Endothelial cell of umbilical vein (primary cell): ENCODE data around the gene APOO. TPM values are rescaled to one million over a fixed set of nuclear protein-coding genes. Genes with fewer than 3 reads are reported as not detected.

ENCODE experiments used
- BruUV-seq: library from RNA; stranded (reverse); fragments of 400-500 nt; replicated peaks from 2 replicates; lab custom pipeline; 2021; lab: Mats Ljungman, UMichigan
- CTCF ChIA-PET: fragments of 300-600, 350-600 bp; sonication (Branson Sonifier 250); formaldehyde crosslinking; loops from one replicate; lab custom pipeline; 2021; ENCODE audit warnings: antibody characterized with exemption, inconsistent platforms; lab: Charles Lee
- POLR2A ChIA-PET: fragments of 300-600, 350-600 bp; sonication (Branson Sonifier 250); formaldehyde crosslinking; loops from one replicate; lab custom pipeline; 2021; ENCODE audit warnings: antibody characterized with exemption, inconsistent platforms; lab: Charles Lee
- DNase-seq: peaks from one replicate; pipeline ENCODE4 v3.0.0-alpha.2; 2011; ENCODE audit warnings: low read depth, low spot score
- FAIRE-seq: peaks from 2 replicates; lab custom pipeline; 2011; peaks lifted over from hg19 to GRCh38; lab: Jason Lieb, UNC
- H2AFZ ChIP-seq: 2 replicates; pipeline ENCODE4 v1.6.0; 2012; ENCODE audit warnings: low read depth, low read length, control low read depth, inconsistent platforms
- H3K27ac ChIP-seq: 2 replicates; pipeline ENCODE4 v1.5.1; 2011; ENCODE audit warnings: low read depth, mild to moderate bottlenecking, control low read depth, low read length, moderate library complexity; ENCODE audit not compliant: insufficient read depth
- H3K27me3 ChIP-seq, 2 experiments: 2 replicates each; pipeline versions ENCODE4 v1.6.0 to v1.6.1; 2011; ENCODE audit warnings: low read length in 2 of 2, mixed read lengths in 1 of 2; ENCODE audit not compliant: control insufficient read depth in 2 of 2, insufficient read depth in 2 of 2
- H3K36me3 ChIP-seq, 2 experiments: 2 replicates in 1 of 2; 3 replicates in 1 of 2; pipeline ENCODE4 v1.5.1; 2011; ENCODE audit warnings: low read length in 2 of 2, mild to moderate bottlenecking in 1 of 2, moderate library complexity in 1 of 2; ENCODE audit not compliant: control insufficient read depth in 2 of 2, insufficient read depth in 2 of 2; ENCODE audit errors: extremely low read depth in 1 of 2
- H3K4me1 ChIP-seq: 3 replicates; pipeline ENCODE4 v1.5.1; 2011; ENCODE audit warnings: mild to moderate bottlenecking, low read length; ENCODE audit not compliant: control insufficient read depth, insufficient read depth; ENCODE audit errors: extremely low read depth
- H3K4me2 ChIP-seq: 2 replicates; pipeline ENCODE4 v1.6.1; 2011; ENCODE audit warnings: low read length, control low read depth, mixed read lengths; ENCODE audit not compliant: insufficient read depth
- H3K4me3 ChIP-seq, 3 experiments: fragments of 200-600 bp in 1 of 3; sonication (generic), shearing (Covaris generic) in 1 of 3; replicated peaks in 1 of 3; 2 replicates each; pipeline ENCODE4 v1.5.1; 2011 to 2016; ENCODE audit warnings: control low read depth in 3 of 3, low read length in 3 of 3, mild to moderate bottlenecking in 2 of 3, inconsistent platforms in 1 of 3, low read depth in 1 of 3, moderate library complexity in 1 of 3; ENCODE audit not compliant: insufficient read depth in 1 of 3
- H3K79me2 ChIP-seq: 2 replicates; pipeline ENCODE4 v1.6.0; 2012; ENCODE audit warnings: low read length, inconsistent platforms; ENCODE audit not compliant: control insufficient read depth, insufficient read depth
- H3K9ac ChIP-seq: replicated peaks from 2 replicates; pipeline ENCODE3; 2011; ENCODE audit warnings: low read length, control low read depth; ENCODE audit not compliant: insufficient read depth; ENCODE audit errors: extremely low read depth
- H3K9me1 ChIP-seq: replicated peaks from 3 replicates; pipeline ENCODE4 v1.6.0; 2011; ENCODE audit warnings: mild to moderate bottlenecking, low read length; ENCODE audit not compliant: control insufficient read depth, insufficient read depth; ENCODE audit errors: extremely low read depth
- H3K9me3 ChIP-seq: replicated peaks from 2 replicates; pipeline ENCODE4 v1.5.1; 2012; ENCODE audit warnings: low read length, inconsistent platforms; ENCODE audit not compliant: control insufficient read depth, insufficient read depth
- H4K20me1 ChIP-seq: replicated peaks from 2 replicates; pipeline ENCODE3; 2011; ENCODE audit warnings: mild to moderate bottlenecking, low read length; ENCODE audit not compliant: control insufficient read depth, insufficient read depth; ENCODE audit errors: extremely low read depth
- EZH2 ChIP-seq: IDR thresholded peaks from 2 replicates; pipeline ENCODE4 v1.6.1; 2012; ENCODE audit warnings: borderline replicate concordance, low read depth, mild to moderate bottlenecking, moderate library complexity, low read length, inconsistent platforms; ENCODE audit not compliant: severe bottlenecking
- FOS ChIP-seq: IDR thresholded peaks from 2 replicates; pipeline ENCODE4 v1.6.1; 2011; ENCODE audit warnings: mild to moderate bottlenecking, low read length, moderate library complexity, borderline replicate concordance; ENCODE audit not compliant: insufficient read depth
- GATA2 ChIP-seq: IDR thresholded peaks from 2 replicates; pipeline ENCODE4 v1.7.0; 2011; ENCODE audit warnings: low read depth, mild to moderate bottlenecking, moderate library complexity, mixed read lengths, low read length; ENCODE audit not compliant: insufficient read length, insufficient read depth
- JUN ChIP-seq: IDR thresholded peaks from 2 replicates; pipeline ENCODE4 v1.6.1; 2011; ENCODE audit warnings: borderline replicate concordance, low read depth; ENCODE audit not compliant: insufficient read length, insufficient read depth
- POLR2A ChIP-seq: IDR thresholded peaks from 2 replicates; pipeline ENCODE4 v1.6.1; 2012; ENCODE audit warnings: low read depth, mild to moderate bottlenecking, control low read depth, low read length
- POLR2AphosphoS5 ChIP-seq: IDR thresholded peaks from 2 replicates; pipeline ENCODE4 v1.6.1; 2012; ENCODE audit warnings: low read depth, mild to moderate bottlenecking, control low read depth, low read length, moderate library complexity; ENCODE audit not compliant: insufficient read depth
- dilution Hi-C: fragments of 300-500 bp; cut with MboI; formaldehyde crosslinking; loops from one replicate; pipeline ENCODE4 v1.15.0; 2019; ENCODE audit warnings: low sequenced_read_pairs; ENCODE audit not compliant: extremely low pct_ligation_motif_present
- intact Hi-C: fragments of 100-400 bp; cut with micrococcal nuclease; formaldehyde crosslinking; loops from one replicate; pipeline ENCODE4 v1.10.0; 2022
- polyA plus RNA-seq, 4 experiments: library from polyadenylated mRNA; depleted of rRNA in 3 of 4; stranded (reverse) in 3 of 4; unstranded in 1 of 4; fragments of >200 nt; gene quantifications; 2 replicates each; pipeline versions ENCODE4 v1.2.1 to v1.2.3, GENCODE V29; 2011 to 2012; ENCODE audit warnings: missing spikeins in 1 of 4
- total RNA-seq: library from RNA; stranded (reverse); gene quantifications from 2 replicates; pipeline ENCODE4 v1.2.3, GENCODE V29; 2021
- TF ChIP-seq, protein P1 (sequence below): IDR thresholded peaks from 2 replicates; pipeline ENCODE4 v1.6.1; 2011; ENCODE audit not compliant: insufficient read depth, insufficient read length

Gene APOO
- total and polyA plus RNA-seq, 2 donors (not counting 3 experiments of a cell fraction or from before 2014, with no cell fraction given) = 9.8 to 24.3 TPM

DNA sequence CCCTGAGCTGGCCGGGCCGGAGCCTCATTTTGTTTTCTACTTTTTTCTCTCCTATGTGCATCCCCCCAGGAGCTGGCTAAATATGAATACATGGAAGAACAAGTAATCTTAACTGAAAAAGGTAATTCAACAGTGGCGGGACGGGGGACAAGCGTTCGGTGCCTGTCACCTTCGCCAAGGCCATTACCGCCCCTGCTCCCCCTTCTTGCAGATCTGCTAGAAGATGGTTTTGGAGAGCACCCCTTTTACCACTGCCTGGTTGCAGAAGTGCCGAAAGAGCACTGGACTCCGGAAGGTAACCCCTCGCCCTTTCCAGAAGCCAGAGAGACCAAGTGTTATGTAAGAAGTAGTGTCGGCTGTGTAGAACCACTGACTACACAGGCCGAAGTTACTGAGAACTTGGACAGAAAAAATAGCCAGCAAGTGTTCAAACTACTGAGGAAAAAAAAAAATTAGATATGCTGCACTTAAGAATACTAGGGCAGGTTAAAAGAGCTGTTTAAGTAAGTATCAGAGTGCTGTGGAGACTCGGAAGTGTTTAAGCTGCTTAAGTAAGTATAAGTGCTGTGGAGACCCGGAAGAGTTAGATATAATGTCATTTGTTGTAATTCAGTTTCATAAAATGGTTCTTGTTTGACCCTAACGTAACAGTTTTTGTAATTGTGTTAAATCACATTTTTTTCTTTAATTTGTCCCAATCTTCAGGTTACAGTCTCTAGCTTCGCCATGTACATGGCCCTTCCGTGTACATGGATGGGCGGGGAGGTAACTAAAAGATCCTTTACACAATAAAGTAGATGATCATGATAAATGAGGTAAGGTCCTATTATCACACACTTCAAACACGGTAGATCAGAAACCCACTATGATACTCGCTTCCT is 123.9 kb downstream of the APOO start:
- ChIA-PET POLR2A (interaction anchor here (0.6 to 3.2 kb wide), 15 partner anchors 10 to 270 kb away, joined by 3 to 92 read pairs (median 8); partner anchors contain the start of genes ACOT9, EIF2S3 and PRDX4), CTCF (interaction anchor here (0.6 to 4.6 kb wide), 17 partner anchors 8 to 270 kb away, joined by 3 to 132 read pairs (median 3); partner anchors contain the start of gene EIF2S3)
- H3K9me1 ChIP-seq = no peaks in the 10 kb centered on the region
- H3K27ac ChIP-seq = peak overlapping the region; percentile 82
- H3K4me2 ChIP-seq = peak overlapping the region; percentile 92
- peaks cover 2 to 3% of the 10 kb centered on the region in 2 experiments for H3K36me3 ChIP-seq
- H3K4me3 ChIP-seq = peak overlapping the region; percentile 56 to 90 (median 67)
- H3K27me3 ChIP-seq = no peaks in the 10 kb centered on the region
- H3K9ac ChIP-seq = peak overlapping the region; percentile 93
- H2AFZ ChIP-seq = no peak overlapping the region
- H3K9me3 ChIP-seq = no peaks in the 10 kb centered on the region
- H3K79me2 ChIP-seq = peaks cover 20% of the 10 kb centered on the region
- BruUV-seq = TSS peak; percentile 55
- FAIRE-seq = no peak
- DNase-seq = peak; percentile 19
- no peak for TF ChIP-seq POLR2A
- TF ChIP-seq, protein P1, sequence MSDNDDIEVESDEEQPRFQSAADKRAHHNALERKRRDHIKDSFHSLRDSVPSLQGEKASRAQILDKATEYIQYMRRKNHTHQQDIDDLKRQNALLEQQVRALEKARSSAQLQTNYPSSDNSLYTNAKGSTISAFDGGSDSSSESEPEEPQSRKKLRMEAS = no peak
- TF ChIP-seq GATA2 = no peak
- TF ChIP-seq POLR2AphosphoS5 = no peak
- TF ChIP-seq FOS = no peak
- no peak for TF ChIP-seq JUN
- no peak for TF ChIP-seq EZH2
- dilution Hi-C loops = no loop called here
- intact Hi-C loops = loop anchor here (1.0 to 10.0 kb wide), 5 partner anchors 20 to 271 kb away; partner anchors contain the start of genes EIF2S3 and KLHL15
- H3K4me1 ChIP-seq = peaks cover 23% of the 10 kb centered on the region
- no peaks in the 10 kb centered on the region for H4K20me1 ChIP-seq

Other genes with a start within 250 kb of the APOO start
- gene PRDX4, start 240.4 kb downstream of the APOO start, total RNA-seq = 141 and 144 TPM in 2 replicates
- gene PRDX4, start 240.4 kb downstream of the APOO start, polyA plus RNA-seq = 145 and 164 TPM in 2 replicates
- gene ACOT9, start 164.7 kb downstream of the APOO start, total RNA-seq = 83.1 and 88.5 TPM in 2 replicates
- gene ACOT9, start 164.7 kb downstream of the APOO start, polyA plus RNA-seq = 37.5 and 38.4 TPM in 2 replicates
- gene SAT1, start 124.8 kb downstream of the APOO start, total RNA-seq = 256 and 289 TPM in 2 replicates
- gene SAT1, start 124.8 kb downstream of the APOO start, polyA plus RNA-seq = 264 and 526 TPM in 2 replicates
- not detected in 2 replicates for gene CXorf58, start 68 bp upstream of the APOO start, total RNA-seq
- gene CXorf58, start 68 bp upstream of the APOO start, polyA plus RNA-seq = not detected in 2 replicates
- gene KLHL15, start 119.2 kb upstream of the APOO start, total RNA-seq = 3.6 TPM in 2 replicates
- 0.91 and 1.4 TPM in 2 replicates for gene KLHL15, start 119.2 kb upstream of the APOO start, polyA plus RNA-seq
- gene EIF2S3, start 147.0 kb upstream of the APOO start, total RNA-seq = 152 and 161 TPM in 2 replicates
- 33.9 and 35.8 TPM in 2 replicates for gene EIF2S3, start 147.0 kb upstream of the APOO start, polyA plus RNA-seq
- 32.1 and 34.1 TPM in 2 replicates for gene ZFX, start 241.8 kb upstream of the APOO start, total RNA-seq
- 6.0 and 11.4 TPM in 2 replicates for gene ZFX, start 241.8 kb upstream of the APOO start, polyA plus RNA-seq